Glomerular endothelial cell (primary cell): Measurements from ENCODE around the gene CDH23. TPM values are rescaled to one million over a fixed set of nuclear protein-coding genes. Genes with fewer than 3 reads are reported as not detected.

ENCODE experiments used
- DNase-seq: peaks from one replicate; pipeline ENCODE4 v3.0.0-alpha.2; 2011; ENCODE audit warnings: low read depth, low spot score; ENCODE audit errors: extremely low read depth
- total RNA-seq: library from RNA; depleted of rRNA; stranded (reverse); fragments of >200 nt; gene quantifications from 2 replicates; pipeline ENCODE4 v1.2.3, GENCODE V29; 2015

Gene CDH23
- total RNA-seq, 1 donor from 2014 or later = not detected

GRCh38 chr10:71437537-71438092 is 40.9 kb downstream of the CDH23 start:
- no peak for DNase-seq

- DNase-seq = no peak
Observed at GRCh38 chr10:71438761-71439160, 42.0 kb downstream of the CDH23 start.

GRCh38 chr10:71439670-71440425 is 43.1 kb downstream of the CDH23 start:
- DNase-seq = no peak

GRCh38 chr10:71440506-71441035 is 43.9 kb downstream of the CDH23 start:
- DNase-seq = no peak

- no peak for DNase-seq
Observed at GRCh38 chr10:71442000-71442399, 45.3 kb downstream of the CDH23 start.

GRCh38 chr10:71442859-71443570 is 46.3 kb downstream of the CDH23 start:
- DNase-seq = no peak

GRCh38 chr10:71443676-71444075 is 47.0 kb downstream of the CDH23 start:
- no peak for DNase-seq

- no peak for DNase-seq
Observed at GRCh38 chr10:71444284-71445054, 47.7 kb downstream of the CDH23 start.

- no peak for DNase-seq
Observed at GRCh38 chr10:71447676-71448075, 51.0 kb downstream of the CDH23 start.

GRCh38 chr10:71448146-71448545 is 51.4 kb downstream of the CDH23 start:
- DNase-seq = no peak

- DNase-seq = no peak
Observed at GRCh38 chr10:71449026-71449425, 52.3 kb downstream of the CDH23 start.

- DNase-seq = no peak
Observed at GRCh38 chr10:71451754-71452153, 55.0 kb downstream of the CDH23 start.

- no peak for DNase-seq
Observed at GRCh38 chr10:71453186-71453585, 56.5 kb downstream of the CDH23 start.

- no peak for DNase-seq
Observed at GRCh38 chr10:71454347-71454746, 57.6 kb downstream of the CDH23 start.

- DNase-seq = no peak
Observed at GRCh38 chr10:71455035-71455434, 58.3 kb downstream of the CDH23 start.

- DNase-seq = no peak
Observed at GRCh38 chr10:71456631-71457030, 59.9 kb downstream of the CDH23 start.

- no peak for DNase-seq
Observed at GRCh38 chr10:71457908-71458307, 61.2 kb downstream of the CDH23 start.

GRCh38 chr10:71458387-71458786 is 61.7 kb downstream of the CDH23 start:
- no peak for DNase-seq

GRCh38 chr10:71459513-71459912 is 62.8 kb downstream of the CDH23 start:
- no peak for DNase-seq

GRCh38 chr10:71460615-71461014 is 63.9 kb downstream of the CDH23 start:
- no peak for DNase-seq

GRCh38 chr10:71461457-71461856 is 64.7 kb downstream of the CDH23 start:
- DNase-seq = no peak
